T-cell (primary cell): ENCODE results near the gene MICALL1. TPM values are rescaled to one million over a fixed set of nuclear protein-coding genes. Genes with fewer than 3 reads are reported as not detected.
A peak's percentile ranks its signal among the peaks of the same experiment; 100 is the strongest.
"Not testable (repeated sequence)": the region's sequence is repeated elsewhere in the genome, so short reads cannot be mapped to it uniquely, and the experiment has no call there.

Source experiments
- ATAC-seq, 4 experiments: fragments of 200-7000 bp in 3 of 4; fragments of 150-1000 bp in 1 of 4; cut with Tn5 transposase; replicated peaks in 1 of 4; 1 replicate in 3 of 4; 2 replicates in 1 of 4; pipeline ENCODE4 v1.10.0; 2021; ENCODE audit warnings: moderate library complexity in 3 of 4, mild to moderate bottlenecking in 2 of 4, moderate number of reproducible peaks in 1 of 4
- CTCF ChIA-PET, 2 donors: fragments of 300-600 bp; sonication (Branson Sonifier 250); formaldehyde crosslinking; loops; one replicate each; lab custom pipeline; 2022; ENCODE audit warnings: antibody characterized with exemption in 2 of 2; lab: Charles Lee
- POLR2A ChIA-PET, 2 donors: fragments of 300-600 bp; sonication (Branson Sonifier 250); formaldehyde crosslinking; loops; one replicate each; lab custom pipeline; 2022; ENCODE audit warnings: antibody characterized with exemption in 2 of 2; lab: Charles Lee
- DNase-seq, 35 experiments: peaks; one replicate each; pipeline versions ENCODE4 v3.0.0 to v3.0.0-alpha.2; 2013 to 2023
- H3K27ac ChIP-seq: one replicate; pipeline ENCODE4 v1.5.1; 2013; ENCODE audit warnings: low read length
- H3K27me3 ChIP-seq, 2 experiments: replicated peaks in 1 of 2; 1 replicate in 1 of 2; 2 replicates in 1 of 2; pipeline versions ENCODE4 v1.6.1 to v1.7.0; 2013; ENCODE audit warnings: low read length in 1 of 2, mixed read lengths in 1 of 2; ENCODE audit not compliant: control insufficient read depth in 2 of 2, insufficient read depth in 2 of 2; ENCODE audit errors: extremely low read depth in 1 of 2
- H3K36me3 ChIP-seq, 2 donors: 1 replicate in 1 of 2; 2 replicates in 1 of 2; pipeline versions ENCODE4 v1.6.1 to v1.7.0; 2013; ENCODE audit warnings: low read length in 1 of 2; ENCODE audit not compliant: control insufficient read depth in 2 of 2, insufficient read depth in 1 of 2; ENCODE audit errors: extremely low read depth in 1 of 2
- H3K4me1 ChIP-seq, 2 experiments: 1 replicate in 1 of 2; 2 replicates in 1 of 2; pipeline versions ENCODE4 v1.6.1 to v1.7.0; 2013; ENCODE audit warnings: low read length in 2 of 2, mixed read lengths in 1 of 2; ENCODE audit not compliant: insufficient read depth in 2 of 2, control insufficient read depth in 1 of 2; ENCODE audit errors: extremely low read depth in 1 of 2
- H3K4me3 ChIP-seq, 2 donors: 1 replicate in 1 of 2; 2 replicates in 1 of 2; pipeline versions ENCODE4 v1.5.1 to v1.7.0; 2013; ENCODE audit warnings: mild to moderate bottlenecking in 2 of 2, low read length in 1 of 2, moderate library complexity in 1 of 2; ENCODE audit not compliant: control insufficient read depth in 1 of 2; ENCODE audit errors: extremely low read depth in 1 of 2
- H3K9me3 ChIP-seq: 2 replicates; pipeline ENCODE4 v1.7.0; 2013
- H3K27ac Mint-ChIP-seq, 2 donors: one replicate each; pipeline ENCODE4 v1.8.0; 2020 to 2021; ENCODE audit warnings: mild to moderate bottlenecking in 2 of 2, mixed read lengths in 2 of 2
- H3K27me3 Mint-ChIP-seq, 2 donors: one replicate each; pipeline ENCODE4 v1.8.0; 2021 to 2022; ENCODE audit warnings: mixed read lengths in 2 of 2
- H3K36me3 Mint-ChIP-seq: one replicate; pipeline ENCODE4 v1.8.0; 2021; ENCODE audit warnings: mixed read lengths
- H3K4me1 Mint-ChIP-seq, 3 donors: one replicate each; pipeline ENCODE4 v1.8.0; 2020 to 2022; ENCODE audit warnings: mixed read lengths in 3 of 3, mild to moderate bottlenecking in 1 of 3
- H3K4me3 Mint-ChIP-seq, 3 donors: one replicate each; pipeline ENCODE4 v1.8.0; 2020 to 2022; ENCODE audit warnings: mild to moderate bottlenecking in 3 of 3, mixed read lengths in 3 of 3, moderate library complexity in 3 of 3
- H3K9me3 Mint-ChIP-seq, 3 donors: one replicate each; pipeline ENCODE4 v1.8.0; 2020 to 2022; ENCODE audit warnings: mixed read lengths in 3 of 3
- WGBS: methylation state at CpG from one replicate; pipeline ENCODE4 v1.1.5; 2013; ENCODE audit warnings: missing lambda C conversion rate; ENCODE audit not compliant: insufficient coverage; 5-methylcytosine and 5-hydroxymethylcytosine counted together
- total RNA-seq, 35 experiments: library from RNA in 6 of 35; stranded (reverse) in 6 of 35; fragments of 120-200 nt in 1 of 35; gene quantifications; one replicate each; pipeline versions ENCODE4 v1.2.1 to v1.2.4 and lab custom pipeline; 2013 to 2026

Gene MICALL1
- total RNA-seq, 5 donors from 2014 or later (not counting 1 experiment from before 2014, with no cell fraction given), result 23.6 to 39.0 (median 34.3) TPM

GRCh38 chr22:37943136-37943824 lies 37.2 kb downstream of the MICALL1 start:
- Histone ChIP-seq H3K27ac (no peak overlapping the region), H3K4me3 (no peak overlapping the region), H3K9me3 (no peaks in the 10 kb centered on the region), H3K27me3 (no peaks in the 10 kb centered on the region), H3K36me3 (peaks cover 2 to 16% of the 10 kb centered on the region in 2 donors), H3K4me1 (no peaks in the 10 kb centered on the region)
- DNase-seq (no peak), ATAC-seq (no peak)
- ChIA-PET POLR2A (interaction anchor here in 1 of 2 donors (0.6 kb wide), 1 partner anchor 634 kb away, joined by 3 read pairs; no protein-coding TSS in a partner anchor), CTCF (no interaction called here)
- Mint-ChIP-seq H3K9me3 (no peaks in the 10 kb centered on the region), H3K27me3 (no peaks in the 10 kb centered on the region), H3K36me3 (peaks cover 8% of the 10 kb centered on the region), H3K4me3 (no peak overlapping the region), H3K27ac (no peak overlapping the region), H3K4me1 (no peaks in the 10 kb centered on the region)
- 97% methylated on average over 5 of the region's 12 CpGs for WGBS

- H3K27me3 Mint-ChIP-seq, result no peaks in the 10 kb centered on the region
- Histone ChIP-seq H3K4me3 (no peak overlapping the region), H3K27me3 (no peaks in the 10 kb centered on the region), H3K27ac (no peak overlapping the region), H3K4me1 (no peaks in the 10 kb centered on the region), H3K36me3 (peaks cover 2 to 16% of the 10 kb centered on the region in 2 donors), H3K9me3 (no peaks in the 10 kb centered on the region)
- DNase-seq (no peak), ATAC-seq (no peak)
- ChIA-PET CTCF (no interaction called here), POLR2A (no interaction called here)
- no peaks in the 10 kb centered on the region for H3K4me1 Mint-ChIP-seq
- no peak overlapping the region for H3K27ac Mint-ChIP-seq
- 89% methylated on average over 7 of the region's 7 CpGs for WGBS
- no peak overlapping the region for H3K4me3 Mint-ChIP-seq
- peaks cover 8% of the 10 kb centered on the region for H3K36me3 Mint-ChIP-seq
- no peaks in the 10 kb centered on the region for H3K9me3 Mint-ChIP-seq
Measured at GRCh38 chr22:37943825-37944198, 37.7 kb downstream of the MICALL1 start.

GRCh38 chr22:37944423-37944822 lies 38.3 kb downstream of the MICALL1 start:
- H3K4me3 ChIP-seq, H3K9me3 Mint-ChIP-seq, ATAC-seq, H3K9me3 ChIP-seq, H3K36me3 Mint-ChIP-seq, CTCF ChIA-PET, H3K4me3 Mint-ChIP-seq, H3K4me1 ChIP-seq, H3K27ac ChIP-seq, H3K27me3 Mint-ChIP-seq, H3K4me1 Mint-ChIP-seq, H3K27ac Mint-ChIP-seq, DNase-seq, H3K27me3 ChIP-seq, POLR2A ChIA-PET: not testable (repeated sequence)
- peaks cover 2 to 16% of the 10 kb centered on the region in 2 donors for H3K36me3 ChIP-seq
- 90% methylated on average over 2 of the region's 11 CpGs for WGBS

GRCh38 chr22:37947142-37947795 lies 41.2 kb downstream of the MICALL1 start:
- DNase-seq, H3K27me3 ChIP-seq, H3K36me3 ChIP-seq, H3K27me3 Mint-ChIP-seq, CTCF ChIA-PET, ATAC-seq, POLR2A ChIA-PET, H3K27ac ChIP-seq, H3K4me1 ChIP-seq, H3K4me3 ChIP-seq, H3K9me3 Mint-ChIP-seq, H3K9me3 ChIP-seq, H3K36me3 Mint-ChIP-seq, H3K4me3 Mint-ChIP-seq, H3K4me1 Mint-ChIP-seq, H3K27ac Mint-ChIP-seq: not testable (repeated sequence)
- 82% methylated on average over 4 of the region's 14 CpGs for WGBS

- Mint-ChIP-seq H3K27me3 (peaks cover 3 to 17% of the 10 kb centered on the region in 2 donors), H3K9me3 (no peaks in the 10 kb centered on the region), H3K27ac (no peak overlapping the region), H3K36me3 (peaks cover 2% of the 10 kb centered on the region), H3K4me1 (peaks cover 27 to 30% (median 28%) of the 10 kb centered on the region in 3 donors), H3K4me3 (no peak overlapping the region)
- CTCF ChIA-PET, result interaction anchor here in 1 of 2 donors (0.6 kb wide), 2 partner anchors 118 to 318 kb away, joined by 4 to 5 read pairs; no protein-coding TSS in a partner anchor
- Histone ChIP-seq H3K9me3 (no peaks in the 10 kb centered on the region), H3K36me3 (no peaks in the 10 kb centered on the region), H3K27ac (no peak overlapping the region), H3K27me3 (peaks cover 0 to 18% of the 10 kb centered on the region in 2 experiments), H3K4me1 (peaks cover 6 to 20% of the 10 kb centered on the region in 2 experiments), H3K4me3 (no peak overlapping the region)
- POLR2A ChIA-PET, result interaction anchor here in 1 of 2 donors (0.7 kb wide), 1 partner anchor 573 kb away, joined by 8 read pairs; no protein-coding TSS in a partner anchor
- 82% methylated on average over 4 of the region's 8 CpGs for WGBS
- DNase-seq (no peak), ATAC-seq (no peak)
Measured at GRCh38 chr22:37951305-37951704, 45.2 kb downstream of the MICALL1 start.

GRCh38 chr22:37952629-37953028 lies 46.5 kb downstream of the MICALL1 start:
- peaks cover 0 to 18% of the 10 kb centered on the region in 2 experiments for H3K27me3 ChIP-seq
- WGBS, result 16% methylated on average over 8 of the region's 20 CpGs
- Mint-ChIP-seq H3K27me3 (peaks cover 3 to 17% of the 10 kb centered on the region in 2 donors), H3K4me3 (peak overlapping the region; percentile 92 to 99 (median 99)), H3K36me3 (peaks cover 14% of the 10 kb centered on the region), H3K4me1 (peaks cover 39 to 40% (median 40%) of the 10 kb centered on the region in 3 donors)
- DNase-seq, H3K27ac ChIP-seq, POLR2A ChIA-PET, ATAC-seq, H3K9me3 ChIP-seq, H3K9me3 Mint-ChIP-seq, H3K27ac Mint-ChIP-seq: not testable (repeated sequence)
- H3K4me1 ChIP-seq, result peaks cover 6 to 20% of the 10 kb centered on the region in 2 experiments
- CTCF ChIA-PET, result interaction anchor here in 1 of 2 donors (3.4 kb wide), 1 partner anchor 13 kb away, joined by 13 read pairs; no protein-coding TSS in a partner anchor
- H3K4me3 ChIP-seq, result peak overlapping the region; percentile 93 to 97
- peaks cover 0 to 11% of the 10 kb centered on the region in 2 donors for H3K36me3 ChIP-seq
